Mesenchymal stem cell (in vitro differentiated cells and primary cell): ENCODE data around the gene CLDN19.

ENCODE experiments used
- DNase-seq: peaks from one replicate; pipeline ENCODE4 v3.0.0-alpha.2; 2013
- H2AFZ ChIP-seq: one replicate; pipeline ENCODE4 v1.6.1; 2013; ENCODE audit warnings: low read depth, mild to moderate bottlenecking, control low read depth, inconsistent platforms, low read length, moderate library complexity
- H2AK5ac ChIP-seq: 2 replicates; pipeline ENCODE4 v1.6.1; 2013; ENCODE audit warnings: low read length, moderate library complexity, mild to moderate bottlenecking, inconsistent platforms; ENCODE audit not compliant: severe bottlenecking
- H2BK120ac ChIP-seq: one replicate; pipeline ENCODE4 v1.6.1; 2013; ENCODE audit warnings: low read depth, mild to moderate bottlenecking, inconsistent platforms, low read length, moderate library complexity
- H2BK12ac ChIP-seq, 2 experiments: one replicate each; pipeline ENCODE4 v1.6.1; 2013; ENCODE audit warnings: inconsistent platforms in 2 of 2, low read length in 2 of 2, mild to moderate bottlenecking in 2 of 2, moderate library complexity in 2 of 2, control low read depth in 1 of 2
- H2BK15ac ChIP-seq: one replicate; pipeline ENCODE4 v1.6.1; 2013; ENCODE audit warnings: mild to moderate bottlenecking, low read depth, inconsistent platforms; ENCODE audit not compliant: poor library complexity, severe bottlenecking
- H2BK5ac ChIP-seq: 2 replicates; pipeline ENCODE4 v1.6.1; 2013; ENCODE audit warnings: low read depth, mild to moderate bottlenecking, low read length, control low read depth, inconsistent platforms; ENCODE audit not compliant: poor library complexity, severe bottlenecking
- H3K14ac ChIP-seq, 2 experiments: one replicate each; pipeline ENCODE4 v1.6.1; 2013; ENCODE audit warnings: inconsistent platforms in 2 of 2, low read length in 2 of 2, control low read depth in 1 of 2, mild to moderate bottlenecking in 1 of 2, moderate library complexity in 1 of 2
- H3K18ac ChIP-seq, 2 experiments: one replicate each; pipeline ENCODE4 v1.6.1; 2013; ENCODE audit warnings: inconsistent platforms in 2 of 2, low read length in 2 of 2, control low read depth in 1 of 2, low read depth in 1 of 2, mild to moderate bottlenecking in 1 of 2
- H3K23ac ChIP-seq, 2 experiments: one replicate each; pipeline ENCODE4 v1.6.1; 2013; ENCODE audit warnings: inconsistent platforms in 2 of 2, low read length in 2 of 2, mild to moderate bottlenecking in 2 of 2, moderate library complexity in 2 of 2, control low read depth in 1 of 2
- H3K27ac ChIP-seq: 2 replicates; pipeline ENCODE4 v1.5.1; 2013; ENCODE audit warnings: mild to moderate bottlenecking, moderate library complexity, low read length, control low read depth, inconsistent platforms; ENCODE audit not compliant: poor library complexity, severe bottlenecking
- H3K27me3 ChIP-seq, 2 experiments: 2 replicates each; pipeline versions ENCODE4 v1.6.1 to v1.7.0; 2013; ENCODE audit warnings: low read length in 2 of 2, mild to moderate bottlenecking in 2 of 2, moderate library complexity in 2 of 2, control low read depth in 1 of 2, inconsistent platforms in 1 of 2; ENCODE audit not compliant: control insufficient read depth in 1 of 2, insufficient read depth in 1 of 2
- H3K36me3 ChIP-seq, 2 experiments: 2 replicates each; pipeline versions ENCODE4 v1.6.1 to v1.7.0; 2013; ENCODE audit warnings: low read length in 2 of 2, control low read depth in 1 of 2, inconsistent platforms in 1 of 2, low read depth in 1 of 2, mild to moderate bottlenecking in 1 of 2; ENCODE audit not compliant: insufficient read depth in 2 of 2, control insufficient read depth in 1 of 2
- H3K4ac ChIP-seq, 2 experiments: one replicate each; pipeline ENCODE4 v1.6.1; 2013; ENCODE audit warnings: inconsistent platforms in 2 of 2, low read length in 2 of 2, mild to moderate bottlenecking in 2 of 2, moderate library complexity in 2 of 2, control low read depth in 1 of 2, low read depth in 1 of 2
- H3K4me1 ChIP-seq: 2 replicates; pipeline ENCODE4 v1.6.1; 2013; ENCODE audit warnings: low read depth, low read length, control low read depth; ENCODE audit not compliant: control insufficient read depth, insufficient read depth
- H3K4me2 ChIP-seq: 2 replicates; pipeline ENCODE4 v1.6.1; 2013; ENCODE audit warnings: low read length, mild to moderate bottlenecking, inconsistent platforms; ENCODE audit not compliant: poor library complexity, severe bottlenecking
- H3K4me3 ChIP-seq, 2 experiments: 2 replicates each; pipeline versions ENCODE4 v1.5.1 to v1.7.0; 2013; ENCODE audit warnings: low read length in 2 of 2, mild to moderate bottlenecking in 2 of 2, control low read depth in 1 of 2, low read depth in 1 of 2; ENCODE audit not compliant: insufficient read depth in 1 of 2
- H3K79me1 ChIP-seq: replicated peaks from 2 replicates; pipeline ENCODE4 v1.6.1; 2013; ENCODE audit warnings: mild to moderate bottlenecking, control low read depth, low read length, inconsistent platforms; ENCODE audit not compliant: poor library complexity, severe bottlenecking
- H3K9ac ChIP-seq: 2 replicates; pipeline ENCODE4 v1.7.0; 2013; ENCODE audit warnings: mild to moderate bottlenecking, low read length, moderate library complexity
- H3K9me3 ChIP-seq: 2 replicates; pipeline ENCODE4 v1.7.0; 2013; ENCODE audit warnings: mild to moderate bottlenecking, low read length; ENCODE audit not compliant: control insufficient read depth
- H4K8ac ChIP-seq: one replicate; pipeline ENCODE4 v1.6.1; 2013; ENCODE audit warnings: inconsistent platforms, mild to moderate bottlenecking, low read length, moderate library complexity
- H4K91ac ChIP-seq: one replicate; pipeline ENCODE4 v1.6.1; 2013; ENCODE audit warnings: mild to moderate bottlenecking, low read length, inconsistent platforms
- WGBS: methylation state at CpG from one replicate; pipeline ENCODE4 v1.1.7; 2013; ENCODE audit warnings: mixed read lengths; 5-methylcytosine and 5-hydroxymethylcytosine counted together

Gene CLDN19

DNA sequence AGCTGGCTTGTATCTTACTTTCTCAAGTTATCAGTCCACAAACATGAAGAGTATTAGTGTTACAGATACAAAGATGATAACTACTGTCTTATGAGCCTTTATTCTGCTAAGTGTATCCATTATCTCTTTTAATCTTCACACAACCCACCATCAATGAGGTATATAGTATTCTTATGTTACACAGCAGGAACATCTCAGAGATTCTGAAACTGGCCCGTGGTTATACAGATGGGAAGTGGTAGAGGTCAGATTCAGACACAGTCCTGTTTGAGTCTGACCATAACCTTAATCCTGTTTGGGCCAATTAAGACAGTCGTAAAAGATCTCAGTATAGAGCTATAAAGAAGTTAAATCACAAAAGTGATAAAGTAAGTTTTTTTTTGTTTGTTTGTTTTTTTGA, 39.7 kb upstream of the CLDN19 start:
- Histone ChIP-seq H3K27ac (no peak overlapping the region), H3K27me3 (no peaks in the 10 kb centered on the region), H2AFZ (no peak overlapping the region), H2BK5ac (no peak overlapping the region), H3K4me1 (no peaks in the 10 kb centered on the region), H3K36me3 (peaks cover 30 to 70% of the 10 kb centered on the region in 2 experiments), H2BK12ac (no peak overlapping the region), H3K4me3 (no peak overlapping the region), H3K14ac (no peak overlapping the region), H4K91ac (no peak overlapping the region), H3K9ac (no peak overlapping the region), H3K18ac (no peak overlapping the region), H3K9me3 (no peaks in the 10 kb centered on the region), H3K23ac (no peak overlapping the region), H4K8ac (no peak overlapping the region), H3K4me2 (no peak overlapping the region), H2BK15ac (no peak overlapping the region), H2AK5ac (no peak overlapping the region), H3K4ac (no peak overlapping the region), H2BK120ac (no peak overlapping the region), H3K79me1 (peaks cover 15% of the 10 kb centered on the region)
- no peak for DNase-seq
- 87% methylated on average over 2 of the region's 2 CpGs for WGBS

DNA sequence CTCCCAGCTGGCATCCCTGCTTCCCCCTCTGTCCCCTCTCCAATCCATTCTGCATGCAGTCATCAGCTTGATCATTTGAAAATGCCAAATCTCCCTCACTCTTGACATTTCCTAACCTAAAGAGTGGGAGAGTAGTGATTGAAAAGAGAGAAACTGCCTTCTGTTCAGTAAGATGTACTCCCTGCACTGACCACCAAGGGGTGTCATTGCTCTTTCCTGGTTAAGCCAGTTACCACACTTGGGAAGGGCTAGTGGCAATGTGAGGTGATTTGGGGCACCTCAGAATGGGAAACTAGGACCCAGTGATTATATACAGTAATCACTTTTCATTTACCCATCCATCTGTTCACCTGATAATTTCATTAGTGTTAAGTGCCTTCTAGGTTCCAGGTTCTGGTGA, 37.8 kb upstream of the CLDN19 start:
- Histone ChIP-seq H3K14ac (no peak overlapping the region), H3K27me3 (no peaks in the 10 kb centered on the region), H3K36me3 (peaks cover 21 to 78% of the 10 kb centered on the region in 2 experiments), H4K8ac (no peak overlapping the region), H3K18ac (no peak overlapping the region), H3K9ac (no peak overlapping the region), H2BK5ac (no peak overlapping the region), H3K79me1 (peaks cover 15% of the 10 kb centered on the region), H3K4me3 (no peak overlapping the region), H3K23ac (no peak overlapping the region), H2BK120ac (no peak overlapping the region), H3K9me3 (no peaks in the 10 kb centered on the region), H3K27ac (no peak overlapping the region), H3K4ac (no peak overlapping the region), H2BK15ac (no peak overlapping the region), H3K4me2 (no peak overlapping the region), H3K4me1 (no peaks in the 10 kb centered on the region), H2AK5ac (no peak overlapping the region), H4K91ac (no peak overlapping the region), H2AFZ (no peak overlapping the region), H2BK12ac (no peak overlapping the region)
- DNase-seq = peak; percentile 47

DNA sequence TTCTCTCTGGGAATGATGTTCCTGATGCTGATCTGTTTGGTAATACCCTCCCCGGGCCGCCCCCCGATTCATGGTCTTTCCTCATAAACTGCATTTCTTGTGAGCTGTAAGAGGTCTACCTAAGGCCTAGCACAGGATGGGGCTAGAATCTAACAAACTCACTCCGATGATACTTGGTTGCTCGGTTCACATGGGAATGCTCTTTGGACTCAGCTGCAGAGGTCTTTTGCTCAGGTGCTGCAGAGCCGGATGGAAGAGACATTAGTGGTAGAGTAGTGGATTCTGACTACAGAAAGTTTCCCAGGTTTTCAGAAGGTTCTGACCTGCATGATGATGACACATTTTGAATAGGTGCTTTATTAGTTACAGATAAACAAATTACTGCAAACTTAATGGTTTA, 36.5 kb upstream of the CLDN19 start:
- Histone ChIP-seq H3K27ac (no peak overlapping the region), H3K4me2 (no peak overlapping the region), H3K9me3 (no peaks in the 10 kb centered on the region), H3K4me1 (no peaks in the 10 kb centered on the region), H2BK12ac (no peak overlapping the region), H3K36me3 (peaks cover 18 to 73% of the 10 kb centered on the region in 2 experiments), H4K8ac (no peak overlapping the region), H2AK5ac (no peak overlapping the region), H3K14ac (no peak overlapping the region), H3K9ac (no peak overlapping the region), H3K4me3 (no peak overlapping the region), H2BK120ac (no peak overlapping the region), H2AFZ (no peak overlapping the region), H3K23ac (no peak overlapping the region), H3K4ac (no peak overlapping the region), H4K91ac (no peak overlapping the region), H3K27me3 (no peaks in the 10 kb centered on the region), H2BK5ac (no peak overlapping the region), H2BK15ac (no peak overlapping the region), H3K79me1 (peaks cover 20% of the 10 kb centered on the region), H3K18ac (no peak overlapping the region)
- DNase-seq = no peak
- WGBS = 97% methylated on average over 6 of the region's 6 CpGs

DNA sequence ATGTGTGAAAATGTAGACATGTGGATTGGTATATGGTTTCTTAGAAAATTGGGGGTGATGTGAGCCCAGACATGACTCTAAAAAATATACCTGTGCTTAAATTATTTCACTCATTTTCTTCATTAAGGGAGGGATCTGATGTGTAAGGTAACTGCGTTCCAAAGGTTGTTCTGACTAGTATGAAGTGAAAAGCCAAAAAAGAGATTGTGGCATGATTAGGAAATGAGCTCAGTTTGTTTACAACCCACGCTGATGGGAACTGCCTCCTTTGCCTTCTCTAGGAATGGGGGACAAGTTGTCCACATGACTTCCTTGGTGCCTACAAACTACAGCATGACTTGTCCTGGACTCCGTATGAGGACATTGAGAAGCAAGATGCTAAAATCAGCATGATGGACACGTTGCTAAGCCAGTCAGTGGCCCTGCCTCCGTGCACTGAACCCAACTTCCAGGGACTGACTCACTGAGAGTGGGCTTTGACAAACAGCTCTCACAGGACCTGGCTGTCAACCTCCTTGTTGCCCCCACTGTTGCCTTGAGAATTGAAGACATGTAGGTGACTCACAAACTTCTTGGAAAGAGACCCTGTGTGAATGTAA, 35.0 kb upstream of the CLDN19 start:
- Histone ChIP-seq H3K27me3 (no peaks in the 10 kb centered on the region), H4K8ac (no peak overlapping the region), H2BK12ac (no peak overlapping the region), H2AFZ (no peak overlapping the region), H3K36me3 (peaks cover 18 to 64% of the 10 kb centered on the region in 2 experiments), H3K9ac (no peak overlapping the region), H3K14ac (no peak overlapping the region), H4K91ac (no peak overlapping the region), H3K4me3 (no peak overlapping the region), H3K4me2 (no peak overlapping the region), H2AK5ac (no peak overlapping the region), H3K79me1 (peaks cover 18% of the 10 kb centered on the region), H3K27ac (no peak overlapping the region), H3K23ac (no peak overlapping the region), H3K18ac (no peak overlapping the region), H2BK5ac (no peak overlapping the region), H3K4me1 (no peaks in the 10 kb centered on the region), H3K4ac (no peak overlapping the region), H2BK15ac (no peak overlapping the region), H2BK120ac (no peak overlapping the region), H3K9me3 (no peaks in the 10 kb centered on the region)
- 79% methylated on average over 5 of the region's 5 CpGs for WGBS
- no peak for DNase-seq
